Right kidney (tissue), 1 donor: Measurements from ENCODE around the gene GART.

Experiments
- DNase-seq: peaks from one replicate; pipeline ENCODE4 v3.0.0-alpha.2; 2016

Gene GART

GRCh38 chr21:33554236-33554981, 12.5 kb upstream of the GART start:
- no peak for DNase-seq

- DNase-seq: no peak
These were observed 11.2 kb upstream of the GART start for GRCh38 chr21:33552999-33553598.

- DNase-seq: no peak
These were observed 10.4 kb upstream of the GART start for GRCh38 chr21:33552093-33552998.

- DNase-seq: no peak
These were observed 9.7 kb upstream of the GART start for GRCh38 chr21:33551664-33552063.

- DNase-seq: no peak
These were observed 9.1 kb upstream of the GART start for GRCh38 chr21:33550772-33551660.

- no peak for DNase-seq
These were observed 8.2 kb upstream of the GART start for GRCh38 chr21:33549848-33550771.

GRCh38 chr21:33546086-33546485, 4.2 kb upstream of the GART start:
- no peak for DNase-seq

- DNase-seq: no peak
These were observed 2.7 kb upstream of the GART start for GRCh38 chr21:33544451-33545195.

- DNase-seq: no peak
These were observed 1.7 kb upstream of the GART start for GRCh38 chr21:33543505-33544129.

- peak; percentile 94 for DNase-seq
These were observed 955 bp upstream of the GART start, which contains the start of gene SON for GRCh38 chr21:33542640-33543504. TSS of gene SON (plus strand) at chr21:33543038. CDS start at chr21:33543093, 55 bp downstream.

- peak; percentile 35 for DNase-seq
These were observed 709 bp downstream of the GART start for GRCh38 chr21:33541105-33541711.

GRCh38 chr21:33540711-33541104, 1.2 kb downstream of the GART start:
- DNase-seq: no peak

- no peak for DNase-seq
These were observed 2.3 kb downstream of the GART start for GRCh38 chr21:33539616-33540015.

GRCh38 chr21:33537212-33537611, 4.7 kb downstream of the GART start:
- no peak for DNase-seq

GRCh38 chr21:33531007-33531406, 10.9 kb downstream of the GART start:
- no peak for DNase-seq

- DNase-seq: no peak
These were observed 19.0 kb downstream of the GART start for GRCh38 chr21:33522953-33523349.

- no peak for DNase-seq
These were observed 19.5 kb downstream of the GART start for GRCh38 chr21:33522297-33522952.

- DNase-seq: no peak
These were observed 23.0 kb downstream of the GART start for GRCh38 chr21:33518899-33519298.
